Testis (tissue), 2 donors: ENCODE data around the gene TRPV6.

ENCODE experiments used
- CTCF ChIP-seq, 3 experiments: fragments of 450-650 bp in 2 of 3; fragments of 200-600 bp in 1 of 3; sonication (generic) in 1 of 3; IDR thresholded peaks; one replicate each; pipeline ENCODE4 v1.5.1; 2016 to 2019; ENCODE audit warnings: antibody characterized with exemption in 3 of 3, mild to moderate bottlenecking in 2 of 3, moderate library complexity in 1 of 3
- POLR2A ChIP-seq: fragments of 450-650 bp; IDR thresholded peaks from one replicate; pipeline ENCODE4 v1.6.1; 2017; ENCODE audit warnings: antibody characterized with exemption, mild to moderate bottlenecking, moderate library complexity

GRCh38 chr7:142827951-142828500 is 57.5 kb downstream of the TRPV6 start:
- TF ChIP-seq POLR2A (no peak), CTCF (IDR thresholded peaks at IDR 0.05) (no peak)
